SU-DHL-6 (cell line): ENCODE measurements around the gene ZSWIM7.

Experiments
- EZH2phosphoT487 ChIP-seq: fragments of 200-600 bp; sonication (generic), shearing (Covaris generic); conservative IDR thresholded peaks from 2 replicates; pipeline ENCODE4 v1.6.1; 2018; ENCODE audit warnings: mild to moderate bottlenecking, antibody characterized with exemption, low read length, moderate library complexity, mixed read lengths
- TF ChIP-seq, protein P1 (sequence below): fragments of 200-600 bp; sonication (generic); IDR thresholded peaks from one replicate; pipeline ENCODE4 v1.5.1; 2017; ENCODE audit warnings: antibody characterized with exemption, mild to moderate bottlenecking, low read length, moderate library complexity; ENCODE audit not compliant: insufficient read depth, poor library complexity, severe bottlenecking

DNA sequence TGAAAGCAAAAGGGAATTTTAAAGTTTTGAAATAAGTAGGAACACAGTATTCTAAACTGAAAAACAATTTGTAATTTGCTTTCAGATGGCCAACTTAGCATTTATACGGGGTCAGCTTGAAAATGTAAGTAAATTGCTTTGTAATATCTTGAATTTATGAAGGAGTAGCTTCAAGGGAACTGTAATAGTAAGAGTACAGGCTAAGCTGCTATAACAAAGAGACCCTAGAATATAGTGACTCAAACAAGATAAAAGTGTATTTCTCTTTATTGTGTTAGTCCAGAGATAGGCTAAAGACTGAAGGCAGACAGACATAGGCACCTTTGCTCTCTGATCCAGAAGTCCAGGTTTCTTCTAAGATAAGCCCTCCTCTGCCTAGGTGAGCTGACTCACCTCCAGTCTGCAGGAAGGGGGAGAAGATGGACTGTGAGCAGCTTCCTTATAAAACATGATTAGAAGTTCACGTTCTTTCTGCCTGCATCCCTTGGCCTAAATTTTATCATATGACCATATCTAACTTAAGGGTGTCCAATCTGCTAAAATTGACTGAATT is 3.3 kb upstream of the ZSWIM7 start:
- TF ChIP-seq, protein P1, sequence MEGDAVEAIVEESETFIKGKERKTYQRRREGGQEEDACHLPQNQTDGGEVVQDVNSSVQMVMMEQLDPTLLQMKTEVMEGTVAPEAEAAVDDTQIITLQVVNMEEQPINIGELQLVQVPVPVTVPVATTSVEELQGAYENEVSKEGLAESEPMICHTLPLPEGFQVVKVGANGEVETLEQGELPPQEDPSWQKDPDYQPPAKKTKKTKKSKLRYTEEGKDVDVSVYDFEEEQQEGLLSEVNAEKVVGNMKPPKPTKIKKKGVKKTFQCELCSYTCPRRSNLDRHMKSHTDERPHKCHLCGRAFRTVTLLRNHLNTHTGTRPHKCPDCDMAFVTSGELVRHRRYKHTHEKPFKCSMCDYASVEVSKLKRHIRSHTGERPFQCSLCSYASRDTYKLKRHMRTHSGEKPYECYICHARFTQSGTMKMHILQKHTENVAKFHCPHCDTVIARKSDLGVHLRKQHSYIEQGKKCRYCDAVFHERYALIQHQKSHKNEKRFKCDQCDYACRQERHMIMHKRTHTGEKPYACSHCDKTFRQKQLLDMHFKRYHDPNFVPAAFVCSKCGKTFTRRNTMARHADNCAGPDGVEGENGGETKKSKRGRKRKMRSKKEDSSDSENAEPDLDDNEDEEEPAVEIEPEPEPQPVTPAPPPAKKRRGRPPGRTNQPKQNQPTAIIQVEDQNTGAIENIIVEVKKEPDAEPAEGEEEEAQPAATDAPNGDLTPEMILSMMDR, result no peak
- TF ChIP-seq EZH2phosphoT487, result no peak
